Activated T-helper 1 cell treated with anti-CD3 and anti-CD28 coated beads, Interleukin-12 subunit alpha, Interleukin-12 subunit beta, Interleukin-2, Interleukin-4 antibody, amounts not matched to agents 30 ng/mL and 10 ng/mL and 1 ng/mL, durations not matched to agents 14 hours and 24 hours and 36 hours (primary cell): ENCODE data around the gene PRG3. TPM values are rescaled to one million over a fixed set of nuclear protein-coding genes. Genes with fewer than 3 reads are reported as not detected.

ENCODE experiments used
- DNase-seq: peaks from one replicate; pipeline ENCODE4 v3.0.0; 2021; ENCODE audit warnings: low spot score
- H3K27ac Mint-ChIP-seq: one replicate; pipeline ENCODE4 v1.8.0; 2021; ENCODE audit warnings: mild to moderate bottlenecking, mixed read lengths
- H3K27me3 Mint-ChIP-seq: one replicate; pipeline ENCODE4 v1.8.0; 2022; ENCODE audit warnings: mild to moderate bottlenecking, moderate library complexity, mixed read lengths; ENCODE audit not compliant: insufficient read depth
- H3K36me3 Mint-ChIP-seq: one replicate; pipeline ENCODE4 v1.8.0; 2021; ENCODE audit warnings: low read depth, mixed read lengths
- H3K4me1 Mint-ChIP-seq: one replicate; pipeline ENCODE4 v1.8.0; 2021; ENCODE audit warnings: low read depth, mixed read lengths
- H3K4me3 Mint-ChIP-seq: one replicate; pipeline ENCODE4 v1.8.0; 2021; ENCODE audit warnings: mild to moderate bottlenecking, moderate library complexity, mixed read lengths
- H3K9me3 Mint-ChIP-seq: one replicate; pipeline ENCODE4 v1.8.0; 2021; ENCODE audit warnings: mixed read lengths
- intact Hi-C: fragments of 100-400 bp; cut with micrococcal nuclease; formaldehyde crosslinking; loops from one replicate; pipeline ENCODE4 v1.15.1; 2024
- total RNA-seq: library from RNA; stranded (reverse); gene quantifications from 2 replicates; pipeline ENCODE4 v1.2.3, GENCODE V29; 2022

PRG3 gene
- total RNA-seq, 1 donor from 2014 or later: not detected

DNA sequence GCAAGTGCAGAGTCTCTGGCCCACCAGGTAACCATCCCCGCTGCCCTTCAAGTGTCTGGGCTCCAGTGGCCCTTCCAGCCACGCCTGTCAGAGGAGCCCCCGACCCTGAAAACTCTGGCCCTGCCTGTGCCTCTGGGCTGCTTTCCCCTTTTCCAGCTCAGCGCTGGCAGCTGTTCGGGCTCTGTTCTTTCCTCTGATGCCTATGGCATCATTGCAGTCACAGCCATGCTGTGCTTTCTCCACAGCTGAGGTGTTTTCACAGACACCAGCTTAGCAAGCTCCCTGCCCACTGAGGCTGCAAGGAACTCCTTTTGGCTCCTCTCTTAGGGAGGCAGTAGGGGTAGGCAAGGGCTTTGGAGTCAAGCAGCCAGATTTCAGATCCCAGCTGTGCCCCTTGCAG, 21.6 kb downstream of the PRG3 start:
- intact Hi-C loops: no loop called here
- DNase-seq: no peak
- Mint-ChIP-seq H3K36me3 (no peaks in the 10 kb centered on the region), H3K27me3 (peaks cover 6% of the 10 kb centered on the region), H3K4me1 (no peaks in the 10 kb centered on the region), H3K9me3 (no peaks in the 10 kb centered on the region), H3K4me3 (no peak overlapping the region), H3K27ac (no peak overlapping the region)

DNA sequence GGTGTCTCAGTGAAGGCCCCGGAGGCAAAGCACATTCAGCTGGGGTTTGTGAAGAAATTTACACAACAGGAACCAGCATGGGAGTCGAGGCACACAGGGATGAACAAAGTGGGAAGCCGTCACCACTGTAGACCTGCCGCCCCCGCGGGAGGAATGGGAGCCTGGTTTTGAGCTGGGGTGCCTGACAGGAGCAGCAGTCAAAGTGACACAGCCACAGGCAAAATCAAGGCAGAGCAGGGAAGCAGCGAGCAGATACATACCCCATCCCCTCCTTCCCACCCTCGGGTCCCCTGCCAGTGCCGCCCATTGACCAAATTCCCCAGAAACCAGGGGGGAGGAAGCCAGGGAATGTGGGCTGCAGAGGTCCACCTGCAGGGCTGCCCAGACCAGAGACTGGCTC, 22.0 kb downstream of the PRG3 start:
- peaks cover 6% of the 10 kb centered on the region for H3K27me3 Mint-ChIP-seq
- no peak overlapping the region for H3K4me3 Mint-ChIP-seq
- intact Hi-C loops: no loop called here
- no peaks in the 10 kb centered on the region for H3K4me1 Mint-ChIP-seq
- H3K9me3 Mint-ChIP-seq: no peaks in the 10 kb centered on the region
- no peak overlapping the region for H3K27ac Mint-ChIP-seq
- no peaks in the 10 kb centered on the region for H3K36me3 Mint-ChIP-seq
- no peak for DNase-seq

DNA sequence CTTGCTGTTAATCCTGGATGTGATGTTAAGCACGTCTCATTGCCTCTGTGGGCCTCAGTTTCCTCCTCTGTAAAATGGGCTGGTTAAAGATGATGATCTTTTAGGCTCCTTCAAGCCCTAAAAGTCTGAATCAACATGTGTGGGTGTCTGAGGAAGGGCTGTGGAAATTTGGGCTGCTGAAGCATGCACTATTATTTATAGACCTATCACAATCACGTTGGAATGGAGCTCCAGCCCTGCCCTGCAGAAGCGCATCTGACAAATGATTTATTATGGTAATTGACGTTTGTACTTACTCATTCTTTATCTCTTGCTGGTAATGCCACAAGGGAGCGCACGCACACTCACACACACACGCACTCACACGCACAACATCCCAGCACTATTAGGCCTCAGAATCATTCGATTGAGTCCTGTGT, 22.4 kb downstream of the PRG3 start:
- Mint-ChIP-seq H3K27ac (no peak overlapping the region), H3K9me3 (no peaks in the 10 kb centered on the region), H3K27me3 (peaks cover 6% of the 10 kb centered on the region), H3K4me3 (no peak overlapping the region), H3K4me1 (no peaks in the 10 kb centered on the region), H3K36me3 (no peaks in the 10 kb centered on the region)
- no peak for DNase-seq
- intact Hi-C loops: no loop called here

DNA sequence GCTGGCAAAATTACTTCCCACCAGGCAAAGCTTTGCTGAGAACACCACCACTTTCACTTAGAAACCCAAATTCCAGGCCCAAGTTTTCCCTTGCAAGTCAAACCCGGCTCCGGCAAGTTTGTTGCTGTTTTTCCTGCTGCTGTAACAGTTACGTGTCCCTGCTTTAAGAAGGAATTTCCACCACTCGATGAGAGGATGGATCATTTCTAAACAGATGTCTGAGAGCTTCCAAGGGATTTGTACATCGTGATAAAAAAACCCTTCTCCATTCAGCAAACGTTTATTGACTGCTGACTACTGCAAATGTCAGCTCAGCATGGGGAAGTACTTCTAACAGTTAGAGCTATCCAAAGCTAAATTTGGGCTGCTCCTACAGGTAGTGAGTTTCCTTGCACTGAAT, 23.1 kb downstream of the PRG3 start:
- Mint-ChIP-seq H3K4me1 (no peaks in the 10 kb centered on the region), H3K36me3 (no peaks in the 10 kb centered on the region), H3K27me3 (peaks cover 11% of the 10 kb centered on the region), H3K9me3 (no peaks in the 10 kb centered on the region), H3K27ac (no peak overlapping the region), H3K4me3 (no peak overlapping the region)
- no peak for DNase-seq
- intact Hi-C loops: no loop called here

DNA sequence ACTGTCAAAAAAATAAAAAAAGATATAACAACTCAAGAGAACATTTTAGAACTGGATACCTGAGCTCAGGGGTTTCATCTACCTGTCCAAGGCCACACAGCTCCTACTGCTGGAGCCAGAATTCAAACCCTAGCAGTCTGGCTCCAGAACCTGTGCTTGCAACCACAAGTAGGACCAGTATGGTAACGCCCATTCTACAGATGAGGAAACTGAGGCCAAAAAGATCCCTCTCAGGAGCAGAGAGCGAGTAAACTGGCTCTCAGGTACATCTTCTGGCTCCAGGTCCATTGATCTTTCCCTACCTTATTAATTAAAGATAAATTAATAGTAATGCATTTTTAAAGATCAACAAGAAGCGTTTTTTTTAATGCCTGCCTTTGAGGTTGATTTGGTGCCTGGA, 23.6 kb downstream of the PRG3 start:
- no peaks in the 10 kb centered on the region for H3K4me1 Mint-ChIP-seq
- H3K4me3 Mint-ChIP-seq: no peak overlapping the region
- no peak overlapping the region for H3K27ac Mint-ChIP-seq
- H3K36me3 Mint-ChIP-seq: no peaks in the 10 kb centered on the region
- intact Hi-C loops: no loop called here
- peaks cover 11% of the 10 kb centered on the region for H3K27me3 Mint-ChIP-seq
- no peaks in the 10 kb centered on the region for H3K9me3 Mint-ChIP-seq
- no peak for DNase-seq

DNA sequence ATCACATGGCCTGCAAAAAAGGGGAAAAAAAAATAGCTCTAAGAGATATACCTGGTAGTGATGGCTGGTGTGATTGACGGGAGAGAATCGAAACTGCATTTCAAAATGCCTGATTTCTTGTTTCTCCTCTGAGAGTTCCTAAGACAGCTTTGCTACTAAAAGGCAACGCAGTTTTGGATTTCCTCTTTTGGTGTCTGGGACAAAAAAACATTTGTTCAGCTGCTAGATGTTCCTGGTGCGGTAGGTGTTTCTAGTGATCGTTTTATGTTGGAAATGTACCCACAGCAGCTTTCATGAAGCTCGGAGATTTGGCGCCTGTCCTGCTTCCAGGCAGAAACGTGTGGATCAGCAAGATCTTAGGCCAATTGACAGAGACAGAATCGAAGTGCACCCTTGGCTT, 24.7 kb downstream of the PRG3 start:
- intact Hi-C loops: no loop called here
- no peaks in the 10 kb centered on the region for H3K36me3 Mint-ChIP-seq
- DNase-seq: no peak
- no peaks in the 10 kb centered on the region for H3K4me1 Mint-ChIP-seq
- peaks cover 11% of the 10 kb centered on the region for H3K27me3 Mint-ChIP-seq
- no peak overlapping the region for H3K27ac Mint-ChIP-seq
- peaks cover 5% of the 10 kb centered on the region for H3K9me3 Mint-ChIP-seq
- H3K4me3 Mint-ChIP-seq: no peak overlapping the region

DNA sequence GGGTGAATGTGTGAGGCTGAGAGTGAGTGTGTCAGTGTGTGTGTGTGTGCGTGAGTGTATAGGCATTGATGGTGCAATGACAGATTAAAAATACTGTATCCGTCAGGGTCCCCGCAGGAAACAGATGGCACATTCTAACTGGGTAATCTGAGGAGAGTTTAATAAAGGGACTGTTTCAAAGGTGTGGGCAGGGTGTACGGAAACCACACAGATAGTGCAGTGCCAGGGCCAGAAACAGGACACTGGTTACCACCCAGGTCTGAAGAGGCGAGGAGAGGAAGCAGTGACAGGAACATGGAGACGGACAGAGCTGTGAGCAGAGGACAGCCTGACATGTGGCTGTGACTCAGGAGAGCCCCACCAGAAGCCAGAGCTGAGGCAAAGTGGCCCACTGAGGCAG, 26.3 kb downstream of the PRG3 start:
- no peak overlapping the region for H3K27ac Mint-ChIP-seq
- H3K36me3 Mint-ChIP-seq: no peaks in the 10 kb centered on the region
- H3K4me1 Mint-ChIP-seq: peaks cover 4% of the 10 kb centered on the region
- H3K27me3 Mint-ChIP-seq: peaks cover 11% of the 10 kb centered on the region
- DNase-seq: no peak
- no peak overlapping the region for H3K4me3 Mint-ChIP-seq
- H3K9me3 Mint-ChIP-seq: peaks cover 6% of the 10 kb centered on the region
- intact Hi-C loops: no loop called here

DNA sequence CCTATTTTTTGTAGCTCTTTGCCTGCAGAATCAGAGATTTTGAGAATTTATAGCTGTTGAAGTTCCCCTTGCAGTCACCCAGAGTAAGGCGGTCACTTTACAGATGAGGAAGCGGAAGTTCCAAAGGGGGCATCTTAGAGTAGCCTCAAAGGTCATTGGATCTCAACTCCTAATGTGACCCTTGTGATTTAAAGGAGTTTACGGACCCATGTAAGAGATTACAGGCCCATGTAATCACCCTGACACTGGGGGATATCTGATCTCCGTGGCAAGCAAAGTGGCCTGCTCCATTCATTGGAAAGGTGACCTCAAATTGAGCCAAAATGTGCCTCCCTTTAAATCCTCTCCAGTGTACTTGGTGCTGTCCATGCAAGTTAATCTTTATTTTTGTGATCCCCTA, 27.1 kb downstream of the PRG3 start:
- H3K4me1 Mint-ChIP-seq: peaks cover 5% of the 10 kb centered on the region
- no peak overlapping the region for H3K27ac Mint-ChIP-seq
- peaks cover 6% of the 10 kb centered on the region for H3K9me3 Mint-ChIP-seq
- H3K27me3 Mint-ChIP-seq: peaks cover 13% of the 10 kb centered on the region
- DNase-seq: no peak
- intact Hi-C loops: no loop called here
- H3K4me3 Mint-ChIP-seq: no peak overlapping the region
- no peaks in the 10 kb centered on the region for H3K36me3 Mint-ChIP-seq

DNA sequence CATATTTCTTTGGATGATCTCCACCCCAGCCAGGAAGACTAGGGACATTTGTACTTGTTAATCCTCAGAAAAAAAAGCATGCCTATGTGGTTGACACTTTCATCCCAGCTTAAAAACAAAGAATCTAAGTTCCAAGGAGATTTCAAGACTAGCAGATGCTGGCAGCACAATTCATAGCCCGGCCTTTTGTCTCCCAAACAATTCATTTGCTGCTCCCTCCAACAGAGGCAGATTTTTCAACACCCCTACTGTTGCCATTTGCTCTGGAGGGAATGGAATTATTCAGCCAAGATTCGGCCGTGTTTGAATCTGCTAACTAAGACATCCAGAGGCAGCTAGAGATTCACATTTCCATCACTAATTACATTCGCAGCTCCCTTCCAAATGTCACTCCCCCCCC, 27.5 kb downstream of the PRG3 start:
- H3K27me3 Mint-ChIP-seq: peaks cover 17% of the 10 kb centered on the region
- H3K4me1 Mint-ChIP-seq: peaks cover 5% of the 10 kb centered on the region
- peaks cover 6% of the 10 kb centered on the region for H3K9me3 Mint-ChIP-seq
- no peak overlapping the region for H3K27ac Mint-ChIP-seq
- H3K4me3 Mint-ChIP-seq: no peak overlapping the region
- H3K36me3 Mint-ChIP-seq: no peaks in the 10 kb centered on the region
- intact Hi-C loops: no loop called here
- no peak for DNase-seq

DNA sequence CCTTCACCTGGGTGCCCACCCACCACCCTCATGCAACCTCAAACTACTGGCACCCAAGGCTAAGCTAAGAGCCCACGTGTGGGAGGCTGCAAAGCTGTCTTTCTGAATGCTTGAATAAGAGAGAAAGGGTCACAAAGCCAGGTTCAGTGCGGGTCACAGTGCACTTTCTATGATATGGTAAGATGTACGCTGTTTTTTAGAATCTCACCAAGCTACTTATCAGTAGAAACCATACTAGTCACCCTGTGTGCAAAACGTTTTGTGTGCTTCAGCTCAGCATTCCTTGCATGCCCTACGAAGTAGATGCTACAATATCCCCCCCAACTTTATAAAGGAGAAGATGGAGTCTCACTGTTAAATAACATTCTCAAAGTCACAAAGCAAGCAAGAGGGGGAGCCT, 27.9 kb downstream of the PRG3 start:
- Mint-ChIP-seq H3K9me3 (peaks cover 6% of the 10 kb centered on the region), H3K4me1 (peaks cover 5% of the 10 kb centered on the region), H3K36me3 (no peaks in the 10 kb centered on the region), H3K27me3 (peaks cover 19% of the 10 kb centered on the region), H3K4me3 (no peak overlapping the region), H3K27ac (no peak overlapping the region)
- no peak for DNase-seq
- intact Hi-C loops: no loop called here

DNA sequence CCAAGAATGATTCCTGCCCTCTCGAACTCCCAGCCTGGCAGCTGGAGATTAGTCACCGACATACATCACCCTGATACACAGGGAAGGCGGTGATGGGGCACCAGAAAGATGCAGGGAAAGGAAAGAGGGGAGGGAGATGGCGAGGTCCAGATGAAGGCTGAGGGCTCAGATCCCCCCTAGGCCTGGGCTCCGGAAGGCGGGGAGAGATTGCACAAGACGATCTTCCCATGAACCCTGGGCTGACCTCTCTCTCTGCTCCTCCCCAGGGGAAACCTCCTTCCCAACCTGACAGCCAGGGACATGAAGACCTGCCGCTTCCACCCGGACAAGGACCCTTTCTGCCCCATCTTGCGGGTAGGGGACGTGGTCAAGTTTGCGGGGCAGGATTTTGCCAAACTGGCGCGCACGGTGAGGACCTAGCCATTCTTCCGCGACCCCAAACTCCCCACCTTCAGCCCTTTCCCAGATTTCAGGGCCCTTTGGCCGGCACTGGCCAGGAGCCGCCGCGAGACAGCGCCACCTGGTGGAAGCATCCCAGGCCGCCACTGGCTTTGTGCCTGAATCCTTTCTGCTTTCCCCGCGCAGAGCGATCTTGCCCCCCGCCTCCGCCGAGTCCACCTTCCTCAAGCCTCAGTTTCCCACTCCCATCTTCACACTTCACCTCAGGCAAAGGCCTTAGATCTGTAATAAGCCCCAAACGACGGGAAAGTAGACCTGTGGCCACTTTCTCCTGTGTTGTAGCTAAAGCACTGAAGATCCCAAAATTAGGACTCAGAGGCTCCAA, 31.3 kb downstream of the PRG3 start:
- Mint-ChIP-seq H3K9me3 (peaks cover 6% of the 10 kb centered on the region), H3K4me3 (no peak overlapping the region), H3K4me1 (peaks cover 13% of the 10 kb centered on the region), H3K36me3 (no peaks in the 10 kb centered on the region), H3K27ac (no peak overlapping the region), H3K27me3 (peaks cover 14% of the 10 kb centered on the region)
- peak; percentile 37 for DNase-seq
- intact Hi-C loops: loop anchor here (5.0 kb wide), 1 partner anchor 938 kb away; no protein-coding TSS in a partner anchor

DNA sequence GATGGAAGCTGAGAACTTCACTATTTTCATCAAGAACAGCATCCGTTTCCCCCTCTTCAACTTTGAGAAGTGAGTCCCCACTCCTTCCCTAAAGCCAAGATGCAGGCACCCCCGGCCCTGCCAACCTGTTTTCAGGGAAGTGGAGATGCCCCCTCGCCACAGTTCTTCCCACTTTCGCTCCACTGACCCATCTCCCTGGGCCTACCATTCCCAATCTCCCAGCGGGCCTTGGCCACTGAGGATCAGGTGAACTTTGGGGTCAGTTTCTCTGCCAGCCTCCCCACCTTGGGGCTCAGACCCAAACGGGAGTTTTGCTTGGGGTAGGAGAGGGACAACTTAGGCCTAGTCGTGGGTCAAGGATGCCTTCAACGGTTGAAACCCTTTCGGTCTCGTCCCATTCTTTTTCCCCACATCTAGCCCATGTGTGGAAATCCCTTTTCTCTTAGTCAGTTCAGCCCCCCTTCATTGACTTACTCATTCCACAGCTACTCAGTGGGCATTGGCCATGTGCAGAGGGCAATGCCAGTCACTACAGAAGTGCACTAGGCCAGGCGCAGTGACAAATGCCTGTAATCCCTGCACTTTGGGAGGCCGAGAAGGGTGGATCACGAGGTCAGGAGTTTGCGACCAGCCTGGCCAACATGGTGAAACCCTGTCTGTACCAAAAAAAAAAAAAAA, 32.2 kb downstream of the PRG3 start:
- intact Hi-C loops: loop anchor here (5.0 kb wide), 1 partner anchor 939 kb away; no protein-coding TSS in a partner anchor
- DNase-seq: no peak
- peaks cover 14% of the 10 kb centered on the region for H3K27me3 Mint-ChIP-seq
- peaks cover 6% of the 10 kb centered on the region for H3K9me3 Mint-ChIP-seq
- peaks cover 13% of the 10 kb centered on the region for H3K4me1 Mint-ChIP-seq
- no peaks in the 10 kb centered on the region for H3K36me3 Mint-ChIP-seq
- H3K4me3 Mint-ChIP-seq: no peak overlapping the region
- no peak overlapping the region for H3K27ac Mint-ChIP-seq

DNA sequence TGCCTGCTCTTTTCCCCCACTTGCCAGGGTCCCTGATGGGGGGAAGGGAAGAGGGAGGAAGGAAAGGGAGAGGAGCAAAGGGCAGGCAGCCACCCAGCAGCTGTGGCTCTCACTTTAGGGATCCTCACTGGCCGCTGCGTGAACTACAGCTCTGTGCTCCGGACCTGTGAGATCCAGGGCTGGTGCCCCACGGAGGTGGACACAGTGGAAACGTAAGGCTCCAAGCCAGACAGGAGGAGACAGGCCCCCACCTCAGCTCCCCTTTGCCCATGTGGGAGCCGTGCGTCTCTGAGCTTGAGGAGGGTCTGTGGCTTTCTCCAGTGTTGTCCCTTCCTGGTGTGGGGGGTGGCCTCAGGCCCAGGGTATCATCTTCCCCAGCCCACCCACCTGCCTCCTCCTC, 32.9 kb downstream of the PRG3 start:
- Mint-ChIP-seq H3K36me3 (no peaks in the 10 kb centered on the region), H3K4me3 (no peak overlapping the region), H3K9me3 (peaks cover 6% of the 10 kb centered on the region), H3K4me1 (peaks cover 13% of the 10 kb centered on the region), H3K27ac (no peak overlapping the region), H3K27me3 (peaks cover 9% of the 10 kb centered on the region)
- intact Hi-C loops: loop anchor here (5.0 kb wide), 1 partner anchor 939 kb away; no protein-coding TSS in a partner anchor
- no peak for DNase-seq
